NCI-H187 (cell line): Measurements from ENCODE around the gene MYO7A.

ENCODE experiments used
- DNase-seq, 2 experiments: peaks; one replicate each; lab custom pipeline; 2025; lab: John Stamatoyannopoulos, UW

MYO7A gene

DNA sequence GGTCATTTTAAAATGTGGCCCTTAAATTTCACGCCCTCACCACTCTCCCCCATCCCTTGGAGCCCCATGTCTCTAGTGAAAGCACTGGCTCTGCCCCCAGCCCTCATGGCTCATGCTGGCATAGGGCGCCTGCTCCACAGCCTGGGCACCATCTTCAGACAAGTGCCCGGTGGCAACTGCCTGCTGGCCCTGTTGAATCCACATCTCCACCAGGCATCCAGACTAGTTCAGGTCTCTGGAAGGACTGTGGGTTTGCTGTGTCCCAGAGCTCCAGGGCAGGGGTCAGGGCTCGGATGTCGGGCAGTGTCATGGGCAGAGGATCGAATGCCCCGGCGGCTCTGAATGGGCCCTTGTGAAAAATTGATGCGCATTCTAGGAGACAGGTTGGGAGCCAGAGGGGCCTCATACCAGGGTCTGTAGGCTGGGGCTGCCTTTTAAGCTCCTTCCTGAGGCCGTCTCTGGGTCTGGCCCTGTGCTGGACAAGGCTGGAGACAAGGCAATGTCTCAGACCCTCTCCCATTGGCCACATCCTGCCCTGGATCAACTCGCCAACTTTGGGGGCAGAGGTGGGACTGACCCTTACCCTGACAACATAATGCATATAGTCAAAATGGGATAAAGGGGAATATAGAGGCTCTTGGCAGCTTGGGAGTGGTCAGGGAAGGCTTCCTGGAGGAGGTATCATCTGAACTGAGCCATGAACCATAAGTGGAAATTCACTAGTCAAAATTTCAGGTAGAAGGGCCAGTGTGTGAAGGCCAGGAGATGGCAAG lies 1.2 kb downstream of the MYO7A start:
- no peak for DNase-seq

- no peak for DNase-seq
Observed at GRCh38 chr11:77129842-77130756, 2.1 kb downstream of the MYO7A start.

DNA sequence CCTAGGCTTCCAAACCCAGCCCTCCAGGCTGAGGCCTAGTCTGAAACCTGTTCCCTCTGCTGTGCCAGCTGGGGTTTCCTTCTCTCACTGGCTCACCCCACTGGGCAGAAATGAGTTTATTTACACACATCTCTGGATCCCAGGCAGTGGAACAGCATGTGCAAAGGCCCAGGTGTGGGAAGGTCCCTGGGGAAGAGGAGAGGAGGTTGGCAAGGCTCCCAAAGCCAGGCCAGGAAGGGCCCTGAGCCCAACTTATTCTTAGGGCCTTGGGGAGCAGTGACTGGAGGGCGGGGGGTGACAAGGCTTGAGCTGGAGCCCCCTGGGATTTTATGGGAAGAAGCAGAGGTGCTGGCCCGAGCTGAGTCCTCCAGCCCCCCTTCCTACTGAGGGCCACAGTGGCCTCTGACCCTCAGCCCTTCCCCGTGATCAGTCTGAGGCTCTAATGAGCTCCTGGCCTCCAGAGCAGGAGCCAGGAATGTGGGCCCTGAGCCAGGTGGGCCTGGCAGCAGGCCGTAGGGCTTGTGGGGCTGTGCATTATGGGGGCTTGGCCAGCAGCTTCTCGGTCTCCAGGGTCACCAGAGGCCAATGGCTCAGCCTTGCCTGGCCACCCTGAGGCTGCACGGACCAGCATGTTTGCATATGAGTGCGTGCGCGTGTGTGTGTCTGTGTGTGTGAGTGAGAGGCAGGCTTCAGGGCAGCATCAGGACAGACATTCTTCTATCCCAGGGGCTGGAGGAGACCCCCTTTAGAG lies 2.9 kb downstream of the MYO7A start:
- DNase-seq = no peak

DNA sequence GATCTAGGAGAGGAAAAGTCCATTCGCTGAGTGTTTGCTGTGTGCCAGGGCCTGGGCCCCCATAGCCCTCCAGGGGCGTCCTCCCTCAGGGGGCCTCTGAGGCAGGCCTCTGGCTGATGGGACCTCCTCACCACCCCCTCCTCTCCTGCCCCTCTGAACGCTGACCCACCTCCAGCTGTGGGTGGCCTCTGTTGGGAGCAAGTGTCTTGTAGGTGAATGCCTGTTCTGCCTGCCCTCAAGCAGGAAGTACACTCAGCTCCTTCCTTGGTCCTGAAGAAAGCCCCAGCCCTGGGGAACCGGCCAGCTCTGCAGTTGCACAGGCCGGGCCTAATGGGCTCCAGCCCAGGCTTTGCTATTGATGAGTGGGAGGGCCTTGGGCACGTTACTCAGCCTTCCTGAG lies 3.5 kb downstream of the MYO7A start:
- no peak for DNase-seq

DNA sequence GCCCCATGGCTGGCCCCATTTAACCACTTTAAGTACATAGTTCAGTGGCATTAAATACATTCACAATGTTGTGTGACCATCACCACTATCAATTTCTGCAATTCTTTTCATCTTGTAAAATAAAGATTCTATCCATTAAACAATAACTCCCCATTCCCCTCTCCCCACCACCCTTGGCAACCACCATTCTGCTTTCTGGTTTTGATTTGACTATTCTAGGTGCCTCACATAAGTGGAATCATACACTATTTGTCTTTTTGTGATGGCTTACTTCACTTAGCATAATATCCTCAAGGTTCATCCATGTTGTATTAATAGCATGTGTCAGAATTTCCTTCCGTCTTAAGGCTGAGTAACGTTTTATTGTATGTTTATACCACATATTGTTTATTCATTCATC lies 7.0 kb downstream of the MYO7A start:
- DNase-seq = no peak

GRCh38 chr11:77136074-77136473 lies 8.0 kb downstream of the MYO7A start:
- DNase-seq = no peak

GRCh38 chr11:77136784-77137420 lies 8.9 kb downstream of the MYO7A start:
- no peak for DNase-seq

DNA sequence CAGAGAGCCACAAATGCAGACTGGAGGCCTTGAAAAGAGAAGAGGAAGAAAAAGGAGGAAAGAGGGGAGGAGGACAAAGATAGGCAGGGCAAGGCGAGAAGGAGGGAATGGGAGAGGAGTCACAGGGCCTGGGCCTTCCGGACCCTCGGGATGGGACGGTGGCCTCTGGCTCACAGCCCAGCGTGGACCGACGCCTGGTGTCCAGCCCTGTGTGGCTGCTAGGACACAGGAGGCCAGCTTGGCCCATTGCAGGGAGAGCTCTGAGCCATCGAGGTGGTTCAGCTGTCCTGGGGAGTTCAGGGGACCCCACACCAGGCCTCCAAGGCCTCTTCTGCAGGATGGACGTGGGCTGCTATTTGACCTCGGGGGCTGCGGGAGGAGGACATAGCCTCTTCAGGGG lies 9.4 kb downstream of the MYO7A start:
- no peak for DNase-seq

GRCh38 chr11:77138106-77138649 lies 10.1 kb downstream of the MYO7A start:
- DNase-seq = no peak

DNA sequence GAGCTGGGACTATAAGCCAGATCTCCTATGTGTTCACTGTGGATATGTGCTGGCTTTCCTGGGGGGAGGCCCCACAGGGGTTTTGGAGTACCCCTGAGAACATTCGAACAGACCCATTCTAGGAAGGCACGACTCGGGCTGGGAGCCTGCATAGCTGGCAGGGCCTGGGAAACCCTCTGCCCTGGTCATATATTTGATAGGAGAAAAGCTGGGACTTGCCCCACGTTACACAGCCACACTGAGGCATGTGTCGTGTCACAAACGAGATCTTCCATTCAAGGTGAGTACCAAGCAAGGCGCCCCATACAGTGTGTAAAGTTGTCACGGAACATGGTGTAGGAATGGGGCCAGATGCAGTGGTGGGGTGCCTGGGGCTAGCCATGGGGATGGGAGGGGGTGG lies 11.2 kb downstream of the MYO7A start:
- DNase-seq = no peak

DNA sequence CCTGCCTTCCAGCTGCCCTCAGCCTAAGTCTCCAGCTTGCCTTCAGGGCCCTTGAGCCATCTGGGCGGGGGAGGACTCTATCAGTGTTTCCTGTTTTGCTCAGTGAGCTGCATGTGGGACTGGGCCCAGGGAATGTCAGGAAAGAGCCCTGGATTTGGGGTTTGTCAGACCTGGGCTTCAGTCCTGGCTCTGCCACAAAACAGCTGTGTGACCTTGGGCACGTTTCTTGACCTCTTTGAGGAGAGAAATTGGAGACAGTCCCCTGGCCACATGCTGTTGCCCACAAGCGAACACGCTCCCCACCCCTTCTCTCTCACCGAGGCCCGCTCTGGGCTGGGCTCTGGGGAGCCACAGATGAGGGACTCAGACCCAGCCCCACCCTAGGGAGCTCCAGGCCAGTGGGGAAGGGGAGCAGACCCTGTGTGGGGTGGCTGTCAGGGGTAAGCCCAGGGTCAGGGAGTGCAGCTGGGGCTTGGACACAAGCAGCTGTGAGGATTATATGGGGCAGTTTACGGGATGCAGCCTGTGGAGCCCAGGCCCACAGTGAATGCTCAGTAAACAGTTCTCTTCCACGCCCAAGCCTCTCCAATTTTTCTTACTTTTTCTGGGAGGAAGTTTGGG lies 12.3 kb downstream of the MYO7A start:
- no peak for DNase-seq

DNA sequence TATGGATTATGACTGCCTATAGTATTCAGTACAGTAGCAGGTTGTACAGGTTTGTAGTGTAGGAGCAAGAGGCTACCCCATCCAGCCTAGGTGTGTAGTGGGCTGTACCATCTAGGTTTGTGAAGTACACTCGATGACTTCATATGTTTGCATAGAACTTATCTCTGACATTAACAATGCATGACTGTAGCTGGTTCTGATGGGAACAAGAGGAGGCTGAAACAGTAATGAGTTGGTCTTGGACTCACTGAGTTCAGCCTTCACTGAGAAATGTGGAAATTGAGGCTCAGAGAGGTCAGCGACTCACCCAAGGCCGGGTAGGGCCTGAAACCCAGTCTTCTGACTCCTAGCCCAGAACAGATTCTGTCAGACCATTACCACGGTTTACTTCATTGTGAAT lies 13.0 kb downstream of the MYO7A start:
- peak; percentile 8 to 31 for DNase-seq

- DNase-seq = no peak
Observed at GRCh38 chr11:77141475-77141874, 13.4 kb downstream of the MYO7A start.

DNA sequence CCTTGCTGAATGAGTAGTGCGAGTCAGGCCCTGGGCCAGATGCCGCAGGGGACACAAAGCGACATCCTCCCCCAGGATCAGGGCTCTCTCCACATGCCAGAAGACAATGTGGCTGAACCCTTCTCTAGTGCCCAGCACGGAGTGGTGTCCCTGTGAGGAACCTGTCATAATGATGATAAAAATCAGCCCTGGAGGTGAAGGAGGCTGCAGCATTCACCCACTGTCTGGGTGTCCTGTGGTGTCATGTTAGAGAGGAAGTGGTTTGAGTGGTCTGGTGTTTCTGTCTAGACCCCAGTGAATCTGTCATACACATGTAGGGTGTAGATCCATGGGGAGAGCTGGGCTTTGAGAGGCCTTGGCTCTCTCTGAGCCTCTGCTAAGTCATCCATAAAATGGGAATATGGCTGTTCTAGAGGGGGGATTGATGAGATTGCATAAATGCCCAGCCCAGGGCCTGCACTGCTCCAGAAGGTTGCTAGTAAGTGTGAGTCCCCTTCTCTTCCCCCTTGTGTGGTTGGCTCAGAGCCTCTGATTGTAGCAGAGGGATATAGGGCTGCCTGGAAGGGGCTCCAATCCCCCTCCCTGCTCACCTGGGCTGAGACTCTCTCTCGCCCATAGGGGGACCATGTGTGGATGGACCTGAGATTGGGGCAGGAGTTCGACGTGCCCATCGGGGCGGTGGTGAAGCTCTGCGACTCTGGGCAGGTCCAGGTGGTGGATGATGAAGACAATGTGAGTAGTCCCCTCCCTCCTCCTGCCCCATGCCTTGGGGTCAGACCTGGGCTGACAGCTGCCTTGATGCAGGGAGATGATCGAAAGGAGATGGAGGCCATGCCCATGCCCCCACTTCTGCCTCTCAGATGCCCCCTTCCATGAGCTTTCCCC lies 14.3 kb downstream of the MYO7A start:
- DNase-seq = no peak

DNA sequence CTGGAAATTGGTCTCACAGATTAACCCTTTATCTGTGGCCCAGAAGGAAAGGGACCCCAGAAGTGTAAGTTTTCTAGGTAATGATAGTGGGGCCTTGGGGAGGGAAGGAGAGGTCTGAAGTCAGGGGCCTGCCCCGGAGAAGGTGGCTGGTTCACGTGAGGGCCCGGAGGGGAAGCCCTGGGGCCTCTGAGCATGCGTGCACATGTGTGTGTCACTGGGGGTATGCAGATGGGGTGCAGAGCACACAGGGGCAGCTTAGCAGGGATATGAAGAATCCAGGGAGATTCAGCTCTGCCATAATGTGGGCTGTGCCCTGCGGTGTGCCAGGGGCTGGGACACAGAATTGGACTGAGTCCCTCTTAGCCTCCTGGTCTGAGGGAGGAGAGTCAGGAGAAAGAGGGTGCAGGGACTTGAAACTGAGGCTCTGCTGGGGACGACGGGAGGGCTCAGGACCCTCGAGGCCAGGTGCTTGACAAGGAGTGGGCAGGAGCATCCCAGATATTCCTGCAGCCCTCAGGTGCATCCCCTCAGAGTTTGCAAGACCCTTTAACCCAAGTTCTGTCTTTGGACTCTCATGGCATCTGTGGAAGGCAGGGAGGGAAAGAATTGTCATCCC lies 15.5 kb downstream of the MYO7A start:
- no peak for DNase-seq

DNA sequence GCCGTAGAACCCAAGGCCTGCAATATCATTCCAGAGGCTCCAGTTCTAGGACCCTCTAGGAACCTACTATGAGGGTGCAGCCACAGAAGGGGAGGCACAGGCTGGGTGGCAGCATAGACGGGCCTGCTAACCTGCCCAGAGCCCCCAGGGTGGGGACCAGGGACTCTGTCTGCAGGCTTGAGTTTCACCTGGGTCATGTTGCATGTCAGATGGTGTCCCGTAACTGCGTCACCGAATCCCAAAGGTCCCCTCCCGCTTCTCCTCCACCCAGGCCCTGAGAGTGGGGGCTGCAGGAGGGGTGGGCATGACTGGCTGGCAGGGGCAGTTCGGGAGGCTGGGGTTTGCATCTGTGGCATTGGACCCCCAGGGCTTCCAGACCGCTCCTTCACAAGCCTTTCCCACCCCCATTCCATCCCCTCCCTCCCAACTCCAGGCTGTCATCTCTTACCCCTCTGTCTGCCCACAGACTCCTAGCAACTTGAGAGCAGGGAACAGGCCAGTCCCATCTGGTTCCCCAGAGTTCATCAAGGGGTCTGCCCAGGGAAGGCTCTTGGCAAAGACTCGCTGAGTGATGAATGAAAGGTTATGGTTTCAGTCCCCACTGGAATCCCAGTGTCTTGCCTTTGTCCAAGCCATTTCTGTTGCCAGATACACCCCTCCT lies 16.3 kb downstream of the MYO7A start:
- no peak for DNase-seq

GRCh38 chr11:77144857-77145428 lies 16.9 kb downstream of the MYO7A start:
- no peak for DNase-seq

DNA sequence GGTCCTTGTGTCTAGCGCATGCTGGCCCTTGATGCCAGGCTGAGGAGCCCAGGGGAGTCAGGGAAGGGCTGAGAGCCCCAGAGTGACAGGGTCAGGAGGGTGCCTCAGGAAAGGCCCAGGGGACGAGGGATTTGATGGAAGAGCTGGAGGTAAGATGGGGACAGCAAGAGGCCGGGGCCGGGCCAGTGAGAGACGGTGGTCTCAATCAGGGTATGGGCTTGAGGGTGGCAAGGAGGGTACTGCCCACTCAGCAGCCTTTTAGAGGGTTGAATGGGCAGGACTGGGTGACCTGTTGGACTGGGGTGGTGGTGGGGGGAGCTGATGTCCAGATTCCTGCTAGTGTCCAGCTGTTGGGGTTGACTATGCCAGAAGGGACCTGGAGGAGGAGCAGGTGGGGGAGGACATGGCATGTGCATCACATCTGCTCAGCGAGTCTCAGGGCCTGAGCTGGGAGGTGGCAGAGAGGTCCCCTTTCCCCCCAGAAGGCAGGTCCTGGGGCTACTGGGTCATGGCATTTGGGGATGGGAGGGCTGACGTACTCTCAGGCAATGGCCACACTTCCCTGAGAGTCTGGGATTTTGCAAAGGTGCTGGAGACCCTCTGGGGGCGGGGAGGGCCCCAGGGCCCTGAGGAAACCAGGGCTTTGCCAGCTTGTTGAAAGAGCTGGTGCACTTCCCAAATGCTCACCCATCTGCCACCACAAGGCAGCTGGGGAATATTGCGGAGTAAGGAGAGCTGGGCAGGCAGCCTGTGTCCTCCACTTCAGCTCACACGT lies 18.4 kb downstream of the MYO7A start:
- DNase-seq = no peak
